Measurements from ENCODE around the gene OR4B1.

OR4B1 gene

GRCh38 chr11:48263423-48263911 lies 46.9 kb downstream of the OR4B1 start, which contains the start of gene OR4X1:
Gene OR4X1 (plus strand): TSS chr11:48263861. CDS start chr11:48263861, 0 bp downstream.
- H3K27me3 ChIP-seq (ENCODE audit: control insufficient read depth in 1 of 2, insufficient read depth in 2 of 2, low read length in 2 of 2) = no peaks in the 10 kb centered on the region
- no peaks in the 10 kb centered on the region for H3K4me1 ChIP-seq (ENCODE audit: insufficient read depth, low read length)
- H3K9me3 ChIP-seq (ENCODE audit: low read length) = no peaks in the 10 kb centered on the region
- no peak within 1 kb of the TSS for H3K27ac ChIP-seq (ENCODE audit: low read depth, low read length)
- H3K4me3 ChIP-seq (ENCODE audit: low read depth in 1 of 2, low read length in 2 of 2) = no peak within 1 kb of the TSS
- no peaks in the 10 kb centered on the region for H3K36me3 ChIP-seq (ENCODE audit: insufficient read depth, low read length)
- no peak within 1 kb of the TSS for H3K9ac ChIP-seq (ENCODE audit: low read length)
